Stimulated activated CD4-positive, alpha-beta T cell treated with anti-CD3 and anti-CD28 coated beads, Interleukin-4, amount 100 ng/mL, for 4 hours (primary cell): ENCODE results near the gene RNF8.
"Not testable (repeated sequence)": the region's sequence is repeated elsewhere in the genome, so short reads cannot be mapped to it uniquely, and the experiment has no call there.

ENCODE experiments used
- DNase-seq, 2 experiments: peaks; one replicate each; pipeline ENCODE4 v3.0.0-alpha.2; 2020

RNF8 gene

GRCh38 chr6:37353761-37354525 is at the start of gene RNF8:
Gene RNF8, plus strand, starts transcription at chr6:37353983. Its CDS starts 182 bp downstream, at chr6:37354165.
- peak; percentile 85 to 89 for DNase-seq

GRCh38 chr6:37304766-37305165 is 49.0 kb upstream of the RNF8 start:
- no peak for DNase-seq

GRCh38 chr6:37305841-37306425 is 47.9 kb upstream of the RNF8 start:
- DNase-seq, result no peak

- DNase-seq, result no peak
Observed at GRCh38 chr6:37306624-37307222, 47.1 kb upstream of the RNF8 start.

GRCh38 chr6:37307484-37307883 is 46.3 kb upstream of the RNF8 start:
- not testable (repeated sequence) for DNase-seq

- no peak for DNase-seq
Observed at GRCh38 chr6:37308069-37308815, 45.5 kb upstream of the RNF8 start.

GRCh38 chr6:37309046-37309445 is 44.7 kb upstream of the RNF8 start:
- DNase-seq, result no peak

- no peak for DNase-seq
Observed at GRCh38 chr6:37309692-37310091, 44.1 kb upstream of the RNF8 start.

- DNase-seq, result no peak
Observed at GRCh38 chr6:37310966-37311365, 42.8 kb upstream of the RNF8 start.

GRCh38 chr6:37311741-37312473 is 41.9 kb upstream of the RNF8 start:
- DNase-seq, result no peak

- DNase-seq, result no peak
Observed at GRCh38 chr6:37313723-37314486, 39.9 kb upstream of the RNF8 start.

GRCh38 chr6:37314487-37315156 is 39.2 kb upstream of the RNF8 start:
- peak; percentile 16 for DNase-seq

- DNase-seq, result no peak
Observed at GRCh38 chr6:37315157-37315515, 38.6 kb upstream of the RNF8 start.

- no peak for DNase-seq
Observed at GRCh38 chr6:37316071-37316470, 37.7 kb upstream of the RNF8 start.

- no peak for DNase-seq
Observed at GRCh38 chr6:37317312-37318038, 36.3 kb upstream of the RNF8 start.

- no peak for DNase-seq
Observed at GRCh38 chr6:37319156-37319555, 34.6 kb upstream of the RNF8 start.

- DNase-seq, result no peak
Observed at GRCh38 chr6:37319856-37320480, 33.8 kb upstream of the RNF8 start.

GRCh38 chr6:37320646-37321045 is 33.1 kb upstream of the RNF8 start:
- no peak for DNase-seq

GRCh38 chr6:37321101-37321500 is 32.7 kb upstream of the RNF8 start:
- DNase-seq, result no peak
